ENCODE data around the gene MET. TPM values are rescaled to one million over a fixed set of nuclear protein-coding genes. Genes with fewer than 3 reads are reported as not detected.

The MET gene
- total and polyA plus RNA-seq, 12 donors, result 3.1 to 23.3 (median 15.0) TPM

- H3K9me3 ChIP-seq, result no peaks in the 10 kb centered on the region
- H3K4me3 ChIP-seq, result no peak overlapping the region
- intact Hi-C loops (cut with DNase I), result no loop called here
- H3K36me3 ChIP-seq, result peaks cover 0 to 6% (median 0%) of the 10 kb centered on the region in 9 donors
- no peak for DNase-seq
- peaks cover 0 to 35% (median 8%) of the 10 kb centered on the region in 9 donors for H3K4me1 ChIP-seq
- WGBS, 2 donors, result 98 to 100% methylated on average over 1 of the region's 1 CpG
- peak overlapping the region in 1 of 10 donors; percentile 3 for H3K27ac ChIP-seq
- no peaks in the 10 kb centered on the region for H3K27me3 ChIP-seq
- peak in 1 of 8 donors; percentile 35 for ATAC-seq
- TF ChIP-seq CTCF (IDR thresholded peaks at IDR 0.05), result no peak
These were observed 25.8 kb downstream of the MET start for GRCh38 chr7:116697761-116698160.

DNA sequence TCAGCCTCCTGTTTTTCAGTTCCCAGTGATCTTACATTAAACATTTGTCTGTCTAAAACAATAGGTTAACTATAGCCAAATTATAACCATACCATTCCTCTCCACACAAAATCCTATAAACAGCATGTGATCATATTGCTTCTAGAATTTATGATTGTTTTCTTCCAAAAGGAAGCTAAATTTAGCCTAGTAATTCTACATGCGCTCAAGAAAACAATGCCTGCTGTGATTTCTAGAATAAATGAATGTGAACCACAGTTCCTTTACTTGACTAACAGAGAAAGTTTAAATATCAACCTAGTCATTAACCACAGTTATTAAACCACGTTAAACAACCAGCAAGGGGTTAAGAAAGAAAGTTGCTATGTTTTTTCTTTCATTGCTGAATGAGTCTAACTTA is 26.4 kb downstream of the MET start:
- no peak for TF ChIP-seq CTCF (IDR thresholded peaks at IDR 0.05)
- no peaks in the 10 kb centered on the region for H3K27me3 ChIP-seq
- no peak overlapping the region for H3K4me3 ChIP-seq
- peaks cover 0 to 32% (median 7%) of the 10 kb centered on the region in 9 donors for H3K4me1 ChIP-seq
- WGBS, 2 donors, result 65 to 72% methylated on average over 2 of the region's 2 CpGs
- H3K9me3 ChIP-seq, result no peaks in the 10 kb centered on the region
- intact Hi-C loops (cut with DNase I), result no loop called here
- no peak for ATAC-seq
- DNase-seq, result no peak
- H3K27ac ChIP-seq, result peak overlapping the region in 1 of 10 donors; percentile 3
- peaks cover 0 to 6% (median 0%) of the 10 kb centered on the region in 9 donors for H3K36me3 ChIP-seq

DNA sequence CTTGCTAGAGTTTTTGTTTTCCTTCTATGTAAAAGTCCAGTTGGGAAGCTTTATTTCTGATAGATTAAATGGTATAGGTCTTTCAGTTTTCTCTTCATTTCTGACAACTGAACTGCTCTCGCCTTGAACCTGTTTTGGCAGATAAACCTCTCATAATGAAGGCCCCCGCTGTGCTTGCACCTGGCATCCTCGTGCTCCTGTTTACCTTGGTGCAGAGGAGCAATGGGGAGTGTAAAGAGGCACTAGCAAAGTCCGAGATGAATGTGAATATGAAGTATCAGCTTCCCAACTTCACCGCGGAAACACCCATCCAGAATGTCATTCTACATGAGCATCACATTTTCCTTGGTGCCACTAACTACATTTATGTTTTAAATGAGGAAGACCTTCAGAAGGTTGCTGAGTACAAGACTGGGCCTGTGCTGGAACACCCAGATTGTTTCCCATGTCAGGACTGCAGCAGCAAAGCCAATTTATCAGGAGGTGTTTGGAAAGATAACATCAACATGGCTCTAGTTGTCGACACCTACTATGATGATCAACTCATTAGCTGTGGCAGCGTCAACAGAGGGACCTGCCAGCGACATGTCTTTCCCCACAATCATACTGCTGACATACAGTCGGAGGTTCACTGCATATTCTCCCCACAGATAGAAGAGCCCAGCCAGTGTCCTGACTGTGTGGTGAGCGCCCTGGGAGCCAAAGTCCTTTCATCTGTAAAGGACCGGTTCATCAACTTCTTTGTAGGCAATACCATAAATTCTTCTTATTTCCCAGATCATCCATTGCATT is 27.1 kb downstream of the MET start:
- no peaks in the 10 kb centered on the region for H3K9me3 ChIP-seq
- TF ChIP-seq CTCF (IDR thresholded peaks at IDR 0.05), result no peak
- DNase-seq, result no peak
- intact Hi-C loops (cut with DNase I), result no loop called here
- H3K36me3 ChIP-seq, result peaks cover 0 to 6% (median 0%) of the 10 kb centered on the region in 9 donors
- H3K27me3 ChIP-seq, result no peaks in the 10 kb centered on the region
- WGBS, 2 donors, result 62 to 65% methylated on average over 12 of the region's 12 CpGs
- ATAC-seq, result peak in 4 of 8 donors; percentile 22 to 69 (median 45)
- H3K4me1 ChIP-seq, result peaks cover 0 to 28% (median 7%) of the 10 kb centered on the region in 9 donors
- no peak overlapping the region for H3K4me3 ChIP-seq
- H3K27ac ChIP-seq, result no peak overlapping the region

- Histone ChIP-seq H3K4me1 (peaks cover 0 to 28% (median 7%) of the 10 kb centered on the region in 9 donors), H3K9me3 (no peaks in the 10 kb centered on the region), H3K36me3 (peaks cover 0 to 4% (median 0%) of the 10 kb centered on the region in 9 donors), H3K27me3 (no peaks in the 10 kb centered on the region), H3K27ac (no peak overlapping the region), H3K4me3 (no peak overlapping the region)
- ATAC-seq (no peak), DNase-seq (no peak)
- intact Hi-C loops (cut with DNase I), result no loop called here
- 85 to 90% methylated on average over 6 of the region's 6 CpGs for WGBS, 2 donors
- TF ChIP-seq CTCF (IDR thresholded peaks at IDR 0.05), result no peak
These were observed 27.7 kb downstream of the MET start for GRCh38 chr7:116699722-116700120.

All from heart right ventricle (tissue), 16 donors.